Gastrocnemius medialis (tissue), 4 donors: Measurements from ENCODE around the gene DPM3.

Source experiments
- POLR2A ChIP-seq, 2 donors: fragments of 450-650 bp; IDR thresholded peaks; one replicate each; pipeline ENCODE4 v1.6.1; 2017; ENCODE audit warnings: antibody characterized with exemption in 2 of 2, mild to moderate bottlenecking in 2 of 2, moderate library complexity in 2 of 2
- TF ChIP-seq, protein P1 (sequence below), 5 experiments: fragments of 450-650 bp in 3 of 5; fragments of 200-600 bp in 2 of 5; sonication (generic) in 2 of 5; IDR thresholded peaks in 4 of 5; conservative IDR thresholded peaks in 1 of 5; 1 replicate in 4 of 5; 2 replicates in 1 of 5; pipeline ENCODE4 v1.5.1; 2016 to 2019; ENCODE audit warnings: antibody characterized with exemption in 5 of 5, mild to moderate bottlenecking in 3 of 5, moderate library complexity in 3 of 5

DNA sequence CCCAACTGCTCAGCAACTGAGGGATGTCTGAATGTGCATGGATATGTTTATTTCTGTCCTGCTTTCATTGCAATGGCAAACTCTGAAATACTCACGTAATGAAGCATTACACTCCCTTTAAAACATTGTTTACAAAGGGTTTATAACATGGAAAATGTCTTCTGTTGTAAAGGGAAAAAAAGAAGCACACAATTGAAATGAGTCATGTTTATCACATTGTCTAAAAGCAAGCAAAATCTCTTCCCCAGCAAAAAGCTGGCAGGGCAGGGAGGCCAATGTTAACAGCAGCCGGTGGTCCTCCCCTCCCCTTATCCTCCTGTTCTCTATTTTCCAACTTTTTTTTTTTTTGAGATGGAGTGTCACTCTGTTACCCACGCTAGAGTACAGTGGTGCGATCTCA is 16.5 kb downstream of the DPM3 start:
- TF ChIP-seq, protein P1, sequence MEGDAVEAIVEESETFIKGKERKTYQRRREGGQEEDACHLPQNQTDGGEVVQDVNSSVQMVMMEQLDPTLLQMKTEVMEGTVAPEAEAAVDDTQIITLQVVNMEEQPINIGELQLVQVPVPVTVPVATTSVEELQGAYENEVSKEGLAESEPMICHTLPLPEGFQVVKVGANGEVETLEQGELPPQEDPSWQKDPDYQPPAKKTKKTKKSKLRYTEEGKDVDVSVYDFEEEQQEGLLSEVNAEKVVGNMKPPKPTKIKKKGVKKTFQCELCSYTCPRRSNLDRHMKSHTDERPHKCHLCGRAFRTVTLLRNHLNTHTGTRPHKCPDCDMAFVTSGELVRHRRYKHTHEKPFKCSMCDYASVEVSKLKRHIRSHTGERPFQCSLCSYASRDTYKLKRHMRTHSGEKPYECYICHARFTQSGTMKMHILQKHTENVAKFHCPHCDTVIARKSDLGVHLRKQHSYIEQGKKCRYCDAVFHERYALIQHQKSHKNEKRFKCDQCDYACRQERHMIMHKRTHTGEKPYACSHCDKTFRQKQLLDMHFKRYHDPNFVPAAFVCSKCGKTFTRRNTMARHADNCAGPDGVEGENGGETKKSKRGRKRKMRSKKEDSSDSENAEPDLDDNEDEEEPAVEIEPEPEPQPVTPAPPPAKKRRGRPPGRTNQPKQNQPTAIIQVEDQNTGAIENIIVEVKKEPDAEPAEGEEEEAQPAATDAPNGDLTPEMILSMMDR (IDR thresholded peaks at IDR 0.05 in 4 of 5, conservative IDR thresholded peaks at IDR 0.05 in 1 of 5), result no peak
- no peak for TF ChIP-seq POLR2A (IDR thresholded peaks at IDR 0.05)
